ENCODE results near the gene RPRD2. TPM values are rescaled to one million over a fixed set of nuclear protein-coding genes. Genes with fewer than 3 reads are reported as not detected.

RPRD2 gene
- total RNA-seq, 2 donors from 2014 or later, result 20.6 to 31.4 TPM

- Histone ChIP-seq H3K36me3 (no peaks in the 10 kb centered on the region), H3K27ac (peak overlapping the region; percentile 81 to 88), H3K4me1 (replicated peaks) (no peaks in the 10 kb centered on the region), H3K9me3 (no peaks in the 10 kb centered on the region), H3K4me3 (peak overlapping the region; percentile 43 to 56), H3K27me3 (replicated peaks; ENCODE audit: insufficient read depth) (no peaks in the 10 kb centered on the region)
- intact Hi-C loops (cut with DNase I), result no loop called here
- 4% methylated on average over 19 of the region's 19 CpGs for WGBS
- no peak for TF ChIP-seq POLR2AphosphoS5 (IDR thresholded peaks at IDR 0.05)
- DNase-seq (ENCODE audit: low spot score), result no peak
Measured at GRCh38 chr1:150516050-150516591, 152.2 kb downstream of the RPRD2 start.

- peak overlapping the region in 1 of 2 donors; percentile 88 for H3K27ac ChIP-seq
- DNase-seq (ENCODE audit: low spot score), result no peak
- no peaks in the 10 kb centered on the region for H3K27me3 ChIP-seq (replicated peaks; ENCODE audit: insufficient read depth)
- no peaks in the 10 kb centered on the region for H3K9me3 ChIP-seq
- TF ChIP-seq POLR2AphosphoS5 (IDR thresholded peaks at IDR 0.05) (no peak), POLR2A (IDR thresholded peaks at IDR 0.05) (no peak), CTCF (IDR thresholded peaks at IDR 0.05) (no peak)
- intact Hi-C loops (cut with DNase I), result no loop called here
- no peaks in the 10 kb centered on the region for H3K4me1 ChIP-seq (replicated peaks)
- no peaks in the 10 kb centered on the region for H3K36me3 ChIP-seq
- WGBS, result 22% methylated on average over 4 of the region's 4 CpGs
- H3K4me3 ChIP-seq, result no peak overlapping the region
Measured at GRCh38 chr1:150516616-150517015, 152.7 kb downstream of the RPRD2 start.

GRCh38 chr1:150521196-150521968 is 157.4 kb downstream of the RPRD2 start:
- Histone ChIP-seq H3K4me3 (no peak overlapping the region), H3K27me3 (replicated peaks; ENCODE audit: insufficient read depth) (no peaks in the 10 kb centered on the region), H3K27ac (no peak overlapping the region), H3K4me1 (replicated peaks) (no peaks in the 10 kb centered on the region), H3K9me3 (no peaks in the 10 kb centered on the region), H3K36me3 (no peaks in the 10 kb centered on the region)
- TF ChIP-seq POLR2A (IDR thresholded peaks at IDR 0.05) (no peak), CTCF (IDR thresholded peaks at IDR 0.05) (no peak), POLR2AphosphoS5 (IDR thresholded peaks at IDR 0.05) (no peak)
- intact Hi-C loops (cut with DNase I), result no loop called here
- 28% methylated on average over 1 of the region's 1 CpG for WGBS
- no peak for DNase-seq (ENCODE audit: low spot score)

GRCh38 chr1:150525348-150525747 is 161.4 kb downstream of the RPRD2 start:
- H3K4me3 ChIP-seq, result no peak overlapping the region
- H3K36me3 ChIP-seq, result no peaks in the 10 kb centered on the region
- H3K9me3 ChIP-seq, result no peaks in the 10 kb centered on the region
- TF ChIP-seq POLR2AphosphoS5 (IDR thresholded peaks at IDR 0.05) (no peak), CTCF (IDR thresholded peaks at IDR 0.05) (no peak), POLR2A (IDR thresholded peaks at IDR 0.05) (no peak)
- no peaks in the 10 kb centered on the region for H3K4me1 ChIP-seq (replicated peaks)
- H3K27ac ChIP-seq, result no peak overlapping the region
- intact Hi-C loops (cut with DNase I), result no loop called here
- WGBS, result 83% methylated on average over 3 of the region's 3 CpGs
- no peak for DNase-seq (ENCODE audit: low spot score)
- no peaks in the 10 kb centered on the region for H3K27me3 ChIP-seq (replicated peaks; ENCODE audit: insufficient read depth)

Small RNA genes within 50 kb of the gene (microRNA-seq; reads per million reads assigned to microRNA genes)
- gene MIR6878, result not detected

Other genes with a start within 250 kb of the RPRD2 start
- 10 to 100 TPM; 33.1 to 75.0 TPM for gene PLEKHO1, start 214.2 kb upstream of the RPRD2 start, total RNA-seq
- 10 to 100 TPM in 1 of 2 donors, 1 to 10 TPM in 1; 9.8 to 13.5 TPM for gene ANP32E, start 128.0 kb upstream of the RPRD2 start, total RNA-seq
- 1 to 10 TPM in 1 of 2 donors, under 1 TPM in 1; 0.36 to 3.3 TPM for gene CA14, start 106.4 kb upstream of the RPRD2 start, total RNA-seq
- gene APH1A, start 95.1 kb upstream of the RPRD2 start, total RNA-seq, result 100 to 1,000 TPM; 122 to 130 TPM
- 1 to 10 TPM; 1.4 to 8.2 TPM for gene C1orf54, start 91.4 kb upstream of the RPRD2 start, total RNA-seq
- 10 to 100 TPM in 1 of 2 donors, 1 to 10 TPM in 1; 6.9 to 10.1 TPM for gene CIART, start 81.6 kb upstream of the RPRD2 start, total RNA-seq
- 10 to 100 TPM; 40.1 to 49.0 TPM for gene MRPS21, start 70.3 kb upstream of the RPRD2 start, total RNA-seq
- gene PRPF3, start 42.6 kb upstream of the RPRD2 start, total RNA-seq, result 10 to 100 TPM; 41.1 to 61.8 TPM
- 10 to 100 TPM; 17.4 to 30.2 TPM for gene TARS2, start 123.3 kb downstream of the RPRD2 start, total RNA-seq
- 10 to 100 TPM in 1 of 2 donors, 1 to 10 TPM in 1; 4.7 to 12.3 TPM for gene ECM1, start 144.0 kb downstream of the RPRD2 start, total RNA-seq
- gene FALEC, start 151.6 kb downstream of the RPRD2 start, total RNA-seq, result not detected
- gene ADAMTSL4, start 185.3 kb downstream of the RPRD2 start, total RNA-seq, result 1 to 10 TPM; 3.7 to 9.7 TPM
- 100 to 1,000 TPM; 161 to 168 TPM for gene MCL1, start 215.5 kb downstream of the RPRD2 start, total RNA-seq